ENCODE measurements around the gene ASTN2.

DNA sequence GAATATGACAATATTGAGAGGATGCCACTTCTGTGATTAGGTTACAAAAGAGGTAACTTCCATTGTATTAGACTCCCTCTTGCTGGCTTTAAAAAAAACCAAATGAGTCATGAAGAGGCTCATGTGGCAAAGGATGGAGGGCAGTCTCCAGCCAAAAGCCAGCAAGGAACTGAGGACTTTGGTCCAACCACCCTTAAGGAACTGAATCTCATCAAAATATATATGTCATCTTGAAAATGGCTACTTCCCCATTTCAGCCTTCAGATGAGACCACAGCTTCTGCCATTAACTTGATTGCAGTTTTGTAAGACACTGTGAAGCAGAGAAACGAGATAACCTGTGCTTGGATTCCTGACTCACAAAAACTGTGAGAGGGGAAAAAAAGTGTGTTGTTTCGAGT lies 743.3 kb downstream of the ASTN2 start:
- TF ChIP-seq POLR2A (IDR thresholded peaks at IDR 0.05) = no peak
- TF ChIP-seq, protein P1, sequence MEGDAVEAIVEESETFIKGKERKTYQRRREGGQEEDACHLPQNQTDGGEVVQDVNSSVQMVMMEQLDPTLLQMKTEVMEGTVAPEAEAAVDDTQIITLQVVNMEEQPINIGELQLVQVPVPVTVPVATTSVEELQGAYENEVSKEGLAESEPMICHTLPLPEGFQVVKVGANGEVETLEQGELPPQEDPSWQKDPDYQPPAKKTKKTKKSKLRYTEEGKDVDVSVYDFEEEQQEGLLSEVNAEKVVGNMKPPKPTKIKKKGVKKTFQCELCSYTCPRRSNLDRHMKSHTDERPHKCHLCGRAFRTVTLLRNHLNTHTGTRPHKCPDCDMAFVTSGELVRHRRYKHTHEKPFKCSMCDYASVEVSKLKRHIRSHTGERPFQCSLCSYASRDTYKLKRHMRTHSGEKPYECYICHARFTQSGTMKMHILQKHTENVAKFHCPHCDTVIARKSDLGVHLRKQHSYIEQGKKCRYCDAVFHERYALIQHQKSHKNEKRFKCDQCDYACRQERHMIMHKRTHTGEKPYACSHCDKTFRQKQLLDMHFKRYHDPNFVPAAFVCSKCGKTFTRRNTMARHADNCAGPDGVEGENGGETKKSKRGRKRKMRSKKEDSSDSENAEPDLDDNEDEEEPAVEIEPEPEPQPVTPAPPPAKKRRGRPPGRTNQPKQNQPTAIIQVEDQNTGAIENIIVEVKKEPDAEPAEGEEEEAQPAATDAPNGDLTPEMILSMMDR (IDR thresholded peaks at IDR 0.05) = no peak

Measured in testis (tissue), 2 donors.